ENCODE measurements around the gene MPP3.

MPP3 gene

GRCh38 chr17:43772877-43773648 lies 59.9 kb downstream of the MPP3 start:
- DNase-seq (ENCODE audit: low read depth in 2 of 2), result no peak

- no peak for DNase-seq (ENCODE audit: low read depth in 2 of 2)
These were observed 61.5 kb downstream of the MPP3 start for GRCh38 chr17:43771463-43771862.

- no peak for DNase-seq (ENCODE audit: low read depth in 2 of 2)
These were observed 62.0 kb downstream of the MPP3 start for GRCh38 chr17:43770957-43771356.

GRCh38 chr17:43769859-43770258 lies 63.1 kb downstream of the MPP3 start:
- no peak for DNase-seq (ENCODE audit: low read depth in 2 of 2)

- no peak for DNase-seq (ENCODE audit: low read depth in 2 of 2)
These were observed 63.5 kb downstream of the MPP3 start for GRCh38 chr17:43769426-43769825.

GRCh38 chr17:43768943-43769342 lies 64.0 kb downstream of the MPP3 start:
- DNase-seq (ENCODE audit: low read depth in 2 of 2), result no peak

GRCh38 chr17:43768382-43768781 lies 64.6 kb downstream of the MPP3 start:
- DNase-seq (ENCODE audit: low read depth in 2 of 2), result no peak

GRCh38 chr17:43767713-43768059 lies 65.3 kb downstream of the MPP3 start:
- no peak for DNase-seq (ENCODE audit: low read depth in 2 of 2)

GRCh38 chr17:43767053-43767712 lies 65.8 kb downstream of the MPP3 start:
- DNase-seq (ENCODE audit: low read depth in 2 of 2), result no peak

GRCh38 chr17:43766413-43767052 lies 66.4 kb downstream of the MPP3 start:
- DNase-seq (ENCODE audit: low read depth in 2 of 2), result no peak

GRCh38 chr17:43760254-43760852 lies 72.6 kb downstream of the MPP3 start:
- peak; percentile 70 to 79 for DNase-seq (ENCODE audit: low read depth in 2 of 2)

- no peak for DNase-seq (ENCODE audit: low read depth in 2 of 2)
These were observed 73.1 kb downstream of the MPP3 start for GRCh38 chr17:43759836-43760235.

- DNase-seq (ENCODE audit: low read depth in 2 of 2), result no peak
These were observed 74.3 kb downstream of the MPP3 start, which contains the start of gene SOST for GRCh38 chr17:43758497-43759174. Gene SOST (minus strand): TSS chr17:43758791. CDS start chr17:43758741, 50 bp downstream.

GRCh38 chr17:43758086-43758485 lies 74.9 kb downstream of the MPP3 start:
- DNase-seq (ENCODE audit: low read depth in 2 of 2), result no peak

- no peak for DNase-seq (ENCODE audit: low read depth in 2 of 2)
These were observed 75.7 kb downstream of the MPP3 start for GRCh38 chr17:43757171-43757660.

- no peak for DNase-seq (ENCODE audit: low read depth in 2 of 2)
These were observed 76.7 kb downstream of the MPP3 start for GRCh38 chr17:43756201-43756600.

- DNase-seq (ENCODE audit: low read depth in 2 of 2), result peak in 1 of 2 donors; percentile 15
These were observed 77.5 kb downstream of the MPP3 start for GRCh38 chr17:43755389-43755875.

GRCh38 chr17:43754947-43755346 lies 78.0 kb downstream of the MPP3 start:
- DNase-seq (ENCODE audit: low read depth in 2 of 2), result no peak

- no peak for DNase-seq (ENCODE audit: low read depth in 2 of 2)
These were observed 79.3 kb downstream of the MPP3 start for GRCh38 chr17:43753493-43754129.
